HG02870 (cell line): ENCODE measurements around the gene LGALS14.
"Not testable (repeated sequence)": the region's sequence is repeated elsewhere in the genome, so short reads cannot be mapped to it uniquely, and the experiment has no call there.

ENCODE experiments used
- ATAC-seq: cut with Tn5 transposase; IDR thresholded peaks from one replicate; pipeline ENCODE4 v1.9.1; 2021; ENCODE audit warnings: mild to moderate bottlenecking, moderate library complexity; ENCODE audit not compliant: unreplicated experiment

LGALS14 gene

GRCh38 chr19:39704181-39705044 lies at the start of gene LGALS14:
Gene LGALS14 (plus strand): TSS chr19:39704481. CDS start chr19:39704529, 48 bp downstream.
- no peak for ATAC-seq

- ATAC-seq = no peak
Observed at GRCh38 chr19:39655613-39656012, 48.7 kb upstream of the LGALS14 start, which contains the start of gene LGALS16. Gene LGALS16 (plus strand): TSS chr19:39655913. CDS start chr19:39655962, 49 bp downstream.

- ATAC-seq = no peak
Observed at GRCh38 chr19:39659791-39660190, 44.5 kb upstream of the LGALS14 start.

GRCh38 chr19:39660661-39661060 lies 43.6 kb upstream of the LGALS14 start:
- no peak for ATAC-seq

GRCh38 chr19:39661565-39661964 lies 42.7 kb upstream of the LGALS14 start:
- ATAC-seq = no peak

- ATAC-seq = not testable (repeated sequence)
Observed at GRCh38 chr19:39669860-39670259, 34.4 kb upstream of the LGALS14 start.

GRCh38 chr19:39670998-39671397 lies 33.3 kb upstream of the LGALS14 start:
- no peak for ATAC-seq

GRCh38 chr19:39671739-39672363 lies 32.4 kb upstream of the LGALS14 start:
- ATAC-seq = no peak

GRCh38 chr19:39672473-39672872 lies 31.8 kb upstream of the LGALS14 start:
- no peak for ATAC-seq

- not testable (repeated sequence) for ATAC-seq
Observed at GRCh38 chr19:39673862-39674261, 30.4 kb upstream of the LGALS14 start.

- no peak for ATAC-seq
Observed at GRCh38 chr19:39676004-39676403, 28.3 kb upstream of the LGALS14 start.

GRCh38 chr19:39677961-39678889 lies 26.1 kb upstream of the LGALS14 start:
- no peak for ATAC-seq

- peak; percentile 52 for ATAC-seq
Observed at GRCh38 chr19:39679056-39679790, 25.1 kb upstream of the LGALS14 start.

GRCh38 chr19:39679791-39680168 lies 24.5 kb upstream of the LGALS14 start:
- ATAC-seq = peak; percentile 21

- ATAC-seq = no peak
Observed at GRCh38 chr19:39680593-39680992, 23.7 kb upstream of the LGALS14 start.

GRCh38 chr19:39681416-39681815 lies 22.9 kb upstream of the LGALS14 start:
- ATAC-seq = no peak

- ATAC-seq = no peak
Observed at GRCh38 chr19:39684267-39684666, 20.0 kb upstream of the LGALS14 start.

- ATAC-seq = no peak
Observed at GRCh38 chr19:39686739-39687138, 17.5 kb upstream of the LGALS14 start.

GRCh38 chr19:39688637-39689036 lies 15.6 kb upstream of the LGALS14 start:
- ATAC-seq = not testable (repeated sequence)

GRCh38 chr19:39692166-39692565 lies 12.1 kb upstream of the LGALS14 start:
- no peak for ATAC-seq
